Ovary (tissue), 3 donors: ENCODE measurements around the gene PKP1.

Experiments used
- EP300 ChIP-seq: sonication (generic); formaldehyde crosslinking; IDR thresholded peaks from one replicate; pipeline ENCODE4 v1.6.1; 2017; ENCODE audit warnings: antibody characterized with exemption
- POLR2A ChIP-seq: fragments of 450-650 bp; IDR thresholded peaks from one replicate; pipeline ENCODE4 v1.6.1; 2017; ENCODE audit warnings: antibody characterized with exemption, mild to moderate bottlenecking, moderate library complexity
- TF ChIP-seq, protein P1 (sequence below), 3 donors: fragments of 450-650 bp in 2 of 3; fragments of 200-600 bp in 1 of 3; IDR thresholded peaks; one replicate each; pipeline versions ENCODE4 v1.5.1 to v1.8.0; 2016 to 2022; ENCODE audit warnings: antibody characterized with exemption in 3 of 3, mild to moderate bottlenecking in 1 of 3
- donor health status: DM: no; HTN: no; CAD: no.

- TF ChIP-seq, protein P1, sequence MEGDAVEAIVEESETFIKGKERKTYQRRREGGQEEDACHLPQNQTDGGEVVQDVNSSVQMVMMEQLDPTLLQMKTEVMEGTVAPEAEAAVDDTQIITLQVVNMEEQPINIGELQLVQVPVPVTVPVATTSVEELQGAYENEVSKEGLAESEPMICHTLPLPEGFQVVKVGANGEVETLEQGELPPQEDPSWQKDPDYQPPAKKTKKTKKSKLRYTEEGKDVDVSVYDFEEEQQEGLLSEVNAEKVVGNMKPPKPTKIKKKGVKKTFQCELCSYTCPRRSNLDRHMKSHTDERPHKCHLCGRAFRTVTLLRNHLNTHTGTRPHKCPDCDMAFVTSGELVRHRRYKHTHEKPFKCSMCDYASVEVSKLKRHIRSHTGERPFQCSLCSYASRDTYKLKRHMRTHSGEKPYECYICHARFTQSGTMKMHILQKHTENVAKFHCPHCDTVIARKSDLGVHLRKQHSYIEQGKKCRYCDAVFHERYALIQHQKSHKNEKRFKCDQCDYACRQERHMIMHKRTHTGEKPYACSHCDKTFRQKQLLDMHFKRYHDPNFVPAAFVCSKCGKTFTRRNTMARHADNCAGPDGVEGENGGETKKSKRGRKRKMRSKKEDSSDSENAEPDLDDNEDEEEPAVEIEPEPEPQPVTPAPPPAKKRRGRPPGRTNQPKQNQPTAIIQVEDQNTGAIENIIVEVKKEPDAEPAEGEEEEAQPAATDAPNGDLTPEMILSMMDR (IDR thresholded peaks at IDR 0.05), result no peak
- TF ChIP-seq POLR2A (no peak), EP300 (no peak)
Measured at GRCh38 chr1:201371276-201371675, 88.0 kb downstream of the PKP1 start.
